ENCODE data around the gene SLC44A4.
"Not testable (repeated sequence)": the region's sequence is repeated elsewhere in the genome, so short reads cannot be mapped to it uniquely, and the experiment has no call there.

SLC44A4 gene

GRCh38 chr6:31829633-31830283, 49.0 kb downstream of the SLC44A4 start:
- FAIRE-seq (no peak), DNase-seq (ENCODE audit: insufficient read length, low spot score) (no peak)
- TF ChIP-seq CTCF (IDR thresholded peaks at IDR 0.05; ENCODE audit: insufficient read depth, missing control alignments): peak; percentile 48

GRCh38 chr6:31827286-31828079, 51.3 kb downstream of the SLC44A4 start, which contains the start of gene HSPA1B:
TSS of gene HSPA1B (plus strand) at chr6:31827738. CDS start at chr6:31827951, 213 bp downstream.
- DNase-seq (ENCODE audit: insufficient read length, low spot score): peak; percentile 96
- no peak for TF ChIP-seq CTCF (IDR thresholded peaks at IDR 0.05; ENCODE audit: insufficient read depth, missing control alignments)
- FAIRE-seq: no peak

- FAIRE-seq (no peak), DNase-seq (ENCODE audit: insufficient read length, low spot score) (no peak)
- TF ChIP-seq CTCF (IDR thresholded peaks at IDR 0.05; ENCODE audit: insufficient read depth, missing control alignments): no peak
Measured at GRCh38 chr6:31826793-31827285, 52.0 kb downstream of the SLC44A4 start.

GRCh38 chr6:31825553-31825952, 53.2 kb downstream of the SLC44A4 start:
- DNase-seq (ENCODE audit: insufficient read length, low spot score) (no peak), FAIRE-seq (no peak)
- no peak for TF ChIP-seq CTCF (IDR thresholded peaks at IDR 0.05; ENCODE audit: insufficient read depth, missing control alignments)

- FAIRE-seq; DNase-seq (ENCODE audit: insufficient read length, low spot score): not testable (repeated sequence)
Measured at GRCh38 chr6:31823592-31824196, 55.1 kb downstream of the SLC44A4 start.

- DNase-seq (ENCODE audit: insufficient read length, low spot score): no peak
- no peak for TF ChIP-seq CTCF (IDR thresholded peaks at IDR 0.05; ENCODE audit: insufficient read depth, missing control alignments)
- no peak for FAIRE-seq
Measured at GRCh38 chr6:31822036-31822821, 56.6 kb downstream of the SLC44A4 start.
